Mucosa of stomach (tissue), 1 donor: ENCODE data around the gene CD82.
A peak's percentile ranks its signal among the peaks of the same experiment; 100 is the strongest.

Experiments
- H3K27me3 ChIP-seq: one replicate; pipeline ENCODE4 v1.7.0; 2013; ENCODE audit warnings: mild to moderate bottlenecking, low read length; ENCODE audit not compliant: control insufficient read depth, insufficient read depth
- H3K36me3 ChIP-seq: one replicate; pipeline ENCODE4 v1.7.0; 2013; ENCODE audit warnings: low read length; ENCODE audit not compliant: control insufficient read depth, insufficient read depth
- H3K4me1 ChIP-seq: one replicate; pipeline ENCODE4 v1.7.0; 2013; ENCODE audit warnings: mild to moderate bottlenecking, low read length; ENCODE audit not compliant: control insufficient read depth, insufficient read depth
- H3K4me3 ChIP-seq: one replicate; pipeline ENCODE4 v1.7.0; 2013; ENCODE audit warnings: low read length
- H3K9ac ChIP-seq: one replicate; pipeline ENCODE4 v1.7.0; 2013; ENCODE audit warnings: mild to moderate bottlenecking, low read length, moderate library complexity
- H3K9me3 ChIP-seq: one replicate; pipeline ENCODE4 v1.7.0; 2013; ENCODE audit warnings: mild to moderate bottlenecking, low read length, moderate library complexity; ENCODE audit not compliant: control insufficient read depth
- donor health status: Pancreatic carcinoma.

The CD82 gene, protein sequence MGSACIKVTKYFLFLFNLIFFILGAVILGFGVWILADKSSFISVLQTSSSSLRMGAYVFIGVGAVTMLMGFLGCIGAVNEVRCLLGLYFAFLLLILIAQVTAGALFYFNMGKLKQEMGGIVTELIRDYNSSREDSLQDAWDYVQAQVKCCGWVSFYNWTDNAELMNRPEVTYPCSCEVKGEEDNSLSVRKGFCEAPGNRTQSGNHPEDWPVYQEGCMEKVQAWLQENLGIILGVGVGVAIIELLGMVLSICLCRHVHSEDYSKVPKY

DNA sequence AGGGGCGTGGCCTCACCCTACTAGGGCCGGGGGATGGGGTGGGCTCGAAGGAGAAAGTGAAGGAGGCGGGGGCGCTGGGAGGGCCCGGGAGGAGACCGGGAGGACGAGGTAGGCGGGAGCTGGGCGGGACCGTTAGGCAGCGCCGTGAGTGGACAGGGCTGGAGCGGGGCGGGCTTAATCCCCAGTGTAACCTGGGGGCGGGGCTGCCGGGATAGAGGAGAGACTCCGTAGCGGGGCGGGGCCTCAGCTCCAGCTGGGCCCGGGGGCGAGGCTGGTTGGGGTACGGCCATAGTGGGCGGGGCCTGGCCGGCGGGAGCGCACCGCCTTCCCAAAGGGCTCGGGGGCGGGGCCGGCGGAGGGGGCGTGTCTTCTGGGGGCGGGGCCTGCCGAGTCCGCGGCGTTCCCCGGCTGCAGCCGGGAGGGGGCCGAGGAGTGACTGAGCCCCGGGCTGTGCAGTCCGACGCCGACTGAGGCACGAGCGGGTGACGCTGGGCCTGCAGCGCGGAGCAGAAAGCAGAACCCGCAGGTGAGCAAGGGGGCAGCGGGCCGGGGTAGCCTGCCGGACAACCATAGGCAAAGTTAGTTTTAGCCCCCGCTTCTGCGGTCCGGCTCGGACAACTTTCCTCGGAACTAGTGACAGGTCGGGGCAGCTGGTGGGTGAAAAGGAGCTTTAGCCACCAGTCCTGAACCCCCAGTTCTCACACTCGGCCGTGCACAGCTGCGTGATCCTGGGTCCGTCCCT lies at the start of gene CD82:
Gene CD82 (plus strand): TSS at position 453 of the 742 bp plus-strand sequence. CDS start 29,000 bp downstream, outside the sequence.
- Histone ChIP-seq H3K4me1 (peaks cover 61% of the 10 kb centered on the region), H3K36me3 (no peaks in the 10 kb centered on the region), H3K9ac (peak within 1 kb of the TSS; percentile 90), H3K27me3 (no peaks in the 10 kb centered on the region), H3K4me3 (peak within 1 kb of the TSS; percentile 67), H3K9me3 (no peaks in the 10 kb centered on the region)

DNA sequence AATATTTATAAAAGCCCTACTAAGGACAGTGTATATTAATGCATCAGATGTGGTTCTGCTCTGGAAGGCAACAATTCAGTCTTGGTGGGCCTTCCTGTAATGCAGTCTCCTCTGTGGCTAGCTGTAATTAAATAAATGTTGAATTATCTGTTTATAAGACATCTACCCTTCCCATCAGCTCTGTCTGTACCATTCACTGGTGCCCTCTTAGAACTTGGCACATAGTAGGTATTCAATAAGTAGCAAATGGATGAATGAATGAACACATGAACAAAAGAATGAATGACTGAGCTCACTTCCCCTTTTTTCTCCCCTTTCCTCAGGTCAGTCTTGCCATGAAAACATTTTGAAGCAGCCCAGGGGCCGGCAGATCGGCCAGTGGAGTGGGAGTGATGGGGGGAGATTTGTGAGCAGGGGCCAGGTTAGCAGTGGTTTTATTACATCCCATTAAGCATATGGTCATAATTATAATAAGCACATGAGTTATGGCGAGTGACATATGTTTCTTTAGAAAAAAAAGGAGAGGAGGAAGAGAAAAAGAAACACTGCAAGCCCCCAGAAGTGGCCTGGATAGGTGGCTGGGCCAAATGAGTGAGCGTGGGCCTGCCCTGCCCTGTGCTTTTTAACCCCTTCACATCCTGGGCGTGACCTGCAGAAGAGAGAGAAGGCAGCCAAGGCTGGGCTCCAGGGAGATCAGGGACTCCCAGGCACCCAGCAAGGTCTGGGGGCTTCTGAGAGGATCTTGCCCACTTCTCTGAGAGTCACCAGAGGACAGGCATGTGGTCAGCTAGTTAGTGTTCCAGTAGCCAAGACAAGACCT lies 48.6 kb upstream of the CD82 start:
- H3K36me3 ChIP-seq, result no peaks in the 10 kb centered on the region
- H3K9me3 ChIP-seq, result no peaks in the 10 kb centered on the region

DNA sequence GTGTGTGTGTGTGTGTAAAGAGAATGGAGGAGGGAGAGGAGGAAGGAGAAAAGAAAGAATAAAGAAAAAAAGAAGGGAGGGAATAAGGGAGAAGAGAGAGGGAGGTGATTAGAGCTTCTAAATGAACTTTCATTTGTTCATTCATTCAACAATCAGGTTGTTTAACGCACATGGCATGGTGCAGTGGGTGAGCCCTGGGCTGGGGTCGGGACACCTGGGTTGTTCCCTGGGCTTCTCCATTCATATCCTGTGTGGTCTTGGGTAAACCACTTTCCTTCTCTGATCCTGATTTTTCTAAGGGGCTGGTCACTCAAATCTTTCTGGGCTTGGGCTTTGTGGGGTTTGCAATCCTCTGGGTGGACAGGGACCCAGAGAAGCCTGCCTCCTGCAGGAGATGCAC lies 47.9 kb upstream of the CD82 start:
- Histone ChIP-seq H3K27me3 (peaks cover 3% of the 10 kb centered on the region), H3K36me3 (no peaks in the 10 kb centered on the region), H3K4me1 (no peaks in the 10 kb centered on the region), H3K4me3 (no peak overlapping the region), H3K9me3 (no peaks in the 10 kb centered on the region), H3K9ac (no peak overlapping the region)

More for the DNA sequence above, 48.6 kb upstream of the CD82 start:
- Histone ChIP-seq H3K4me3 (no peak overlapping the region), H3K4me1 (no peaks in the 10 kb centered on the region), H3K27me3 (peaks cover 3% of the 10 kb centered on the region), H3K9ac (no peak overlapping the region)

DNA sequence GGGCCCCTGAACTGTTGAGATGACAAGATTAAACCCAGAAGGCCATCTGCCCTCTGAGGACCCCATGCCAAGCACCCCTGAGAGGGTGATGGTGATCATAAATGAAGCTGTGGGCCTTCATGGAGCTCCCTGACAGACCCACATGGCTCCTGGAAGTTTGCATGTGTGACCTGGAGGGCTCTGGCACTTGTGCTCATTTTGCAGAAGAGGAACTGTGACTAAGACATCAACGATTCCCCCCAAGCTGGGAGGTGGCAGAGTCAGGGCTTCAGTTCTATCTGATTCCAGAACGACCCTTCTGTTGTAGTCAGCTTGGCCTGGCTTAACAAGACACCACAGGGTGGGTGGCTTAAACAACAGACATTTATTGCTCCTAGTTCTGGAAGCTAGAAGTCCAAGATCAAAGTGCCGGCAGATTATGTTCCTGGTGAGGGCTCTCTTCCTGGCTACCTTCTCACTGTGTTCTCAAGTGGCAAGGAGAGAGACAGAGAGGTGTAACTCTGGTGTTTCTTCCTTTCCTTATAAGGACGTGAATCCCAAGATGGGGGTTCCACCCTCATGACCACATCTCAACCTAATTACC lies 46.4 kb upstream of the CD82 start:
- Histone ChIP-seq H3K4me3 (no peak overlapping the region), H3K9ac (no peak overlapping the region), H3K4me1 (no peaks in the 10 kb centered on the region), H3K36me3 (no peaks in the 10 kb centered on the region), H3K27me3 (peaks cover 3% of the 10 kb centered on the region), H3K9me3 (no peaks in the 10 kb centered on the region)

DNA sequence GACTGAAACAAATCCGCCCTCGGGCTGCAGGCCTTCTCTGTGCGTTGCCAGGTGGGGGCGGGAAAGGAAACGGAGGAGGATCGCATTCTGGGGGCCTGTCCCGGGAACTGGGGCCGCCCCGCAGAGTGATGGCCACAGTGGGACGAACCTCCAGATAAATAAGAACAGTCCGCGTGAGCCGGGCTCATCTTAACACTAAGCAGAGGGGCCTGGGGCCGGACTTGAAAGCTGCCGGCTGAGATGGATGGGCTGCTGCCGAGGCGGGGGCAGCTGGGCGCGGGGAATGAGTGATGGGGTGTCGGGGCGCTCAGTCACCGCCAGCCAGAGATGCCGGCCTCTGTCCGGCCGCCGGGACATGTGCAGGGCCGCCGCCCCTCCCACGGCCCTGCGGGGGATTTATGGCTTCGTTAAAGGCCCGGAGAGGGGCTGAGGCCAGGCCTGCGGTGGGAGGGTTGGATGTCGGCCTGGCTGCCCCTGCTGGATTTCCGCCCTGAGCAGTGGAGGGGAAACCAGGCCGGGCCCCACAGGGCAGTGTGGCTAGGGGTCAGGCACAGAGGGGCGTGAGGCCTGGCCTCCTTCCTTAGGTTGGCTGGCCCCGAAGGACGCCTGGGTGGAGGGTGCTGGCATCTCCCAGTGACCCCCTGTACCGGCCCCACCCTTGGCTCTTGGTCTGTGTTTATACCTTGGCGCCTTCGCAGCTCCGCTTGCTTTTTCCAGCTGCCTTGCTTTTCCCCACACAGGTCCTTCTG lies 45.3 kb upstream of the CD82 start:
- Histone ChIP-seq H3K4me1 (no peaks in the 10 kb centered on the region), H3K27me3 (peaks cover 3% of the 10 kb centered on the region), H3K36me3 (no peaks in the 10 kb centered on the region), H3K9me3 (no peaks in the 10 kb centered on the region), H3K9ac (no peak overlapping the region), H3K4me3 (no peak overlapping the region)

DNA sequence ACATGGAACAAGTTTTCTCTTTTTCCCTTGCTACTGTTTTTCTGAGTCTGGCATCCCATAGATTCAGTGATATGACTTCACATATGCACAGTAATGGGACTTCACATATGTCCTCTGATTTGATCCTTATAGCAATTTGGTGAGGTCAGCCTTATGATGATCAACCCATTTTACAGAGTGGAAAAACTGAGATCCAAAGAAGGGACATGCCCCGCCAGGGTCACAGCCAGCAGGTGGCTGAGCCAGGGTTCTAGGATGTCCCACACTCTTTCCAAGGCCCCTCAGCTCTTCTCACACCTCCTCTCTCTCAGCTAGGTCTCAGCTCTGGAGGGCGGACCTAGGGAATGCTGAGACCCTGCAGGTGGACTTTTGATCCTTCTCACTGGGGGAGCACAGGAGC lies 44.3 kb upstream of the CD82 start:
- no peaks in the 10 kb centered on the region for H3K4me1 ChIP-seq
- H3K27me3 ChIP-seq, result peaks cover 3% of the 10 kb centered on the region
- H3K36me3 ChIP-seq, result no peaks in the 10 kb centered on the region
- H3K9ac ChIP-seq, result no peak overlapping the region
- no peak overlapping the region for H3K4me3 ChIP-seq
- H3K9me3 ChIP-seq, result no peaks in the 10 kb centered on the region

DNA sequence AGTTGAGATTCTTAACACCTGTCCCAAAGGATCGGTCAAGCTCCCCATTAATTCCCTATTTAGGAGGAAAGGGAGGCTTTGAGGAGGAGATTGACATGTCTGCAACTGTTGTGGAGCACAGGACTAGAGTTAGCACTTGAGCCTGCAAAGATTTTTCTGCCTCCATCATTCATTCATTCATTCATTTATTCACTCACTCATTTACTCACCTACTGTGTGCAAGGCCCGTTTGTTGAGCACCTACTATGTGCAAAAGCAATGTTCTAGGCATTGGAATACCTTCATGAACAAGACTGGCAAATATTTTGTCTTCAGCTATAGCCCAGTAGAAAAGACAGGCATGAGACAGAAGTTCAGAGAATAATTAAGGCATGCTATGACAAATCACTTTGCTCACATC lies 43.2 kb upstream of the CD82 start:
- H3K4me1 ChIP-seq, result no peaks in the 10 kb centered on the region
- H3K4me3 ChIP-seq, result no peak overlapping the region
- H3K9ac ChIP-seq, result no peak overlapping the region
- peaks cover under 1% of the 10 kb centered on the region for H3K27me3 ChIP-seq
- no peaks in the 10 kb centered on the region for H3K9me3 ChIP-seq
- no peaks in the 10 kb centered on the region for H3K36me3 ChIP-seq

DNA sequence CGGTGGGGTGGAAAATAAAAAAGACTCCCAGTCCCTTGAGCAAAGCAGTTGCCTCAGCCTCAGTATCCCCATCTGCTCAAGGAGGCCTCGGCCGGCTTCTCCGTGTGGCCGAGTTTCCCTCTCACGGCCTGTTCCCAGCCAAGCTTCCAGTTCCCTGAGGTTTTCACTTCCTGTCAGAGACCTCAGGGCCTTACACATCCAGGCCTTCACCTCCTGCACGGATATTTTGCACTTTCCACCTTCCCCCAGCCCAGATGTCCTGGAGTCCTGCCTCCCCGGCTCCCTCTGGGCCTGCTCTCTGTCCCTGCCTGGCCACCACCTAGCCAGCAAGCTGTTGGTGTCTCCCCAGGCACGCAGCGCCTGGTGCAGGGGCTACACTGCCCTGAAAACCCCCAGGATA lies 41.1 kb upstream of the CD82 start:
- Histone ChIP-seq H3K9ac (no peak overlapping the region), H3K9me3 (no peaks in the 10 kb centered on the region), H3K27me3 (no peaks in the 10 kb centered on the region), H3K4me3 (no peak overlapping the region), H3K4me1 (no peaks in the 10 kb centered on the region), H3K36me3 (no peaks in the 10 kb centered on the region)

DNA sequence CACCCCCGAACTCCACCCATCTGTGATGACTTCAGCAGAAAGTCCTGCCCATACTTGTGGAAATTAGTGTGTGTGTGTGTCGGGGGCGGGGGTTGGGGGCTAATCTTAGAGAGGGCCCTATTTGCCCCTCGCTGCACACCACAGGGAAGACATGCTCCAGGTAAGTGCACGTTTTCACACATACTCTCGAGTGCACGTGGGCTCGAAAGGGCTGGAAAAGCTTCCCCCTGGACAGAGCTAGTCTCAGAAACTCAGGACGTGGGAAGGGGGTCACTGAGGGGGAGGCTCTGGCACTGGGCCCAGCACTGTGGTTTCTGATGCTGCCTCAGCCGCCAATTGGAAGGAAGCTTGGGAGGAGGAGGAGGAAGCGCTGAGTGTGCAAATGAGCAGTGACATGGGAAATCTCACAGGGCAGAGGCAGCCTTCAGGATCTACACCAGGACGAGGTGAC lies 40.7 kb upstream of the CD82 start:
- no peaks in the 10 kb centered on the region for H3K9me3 ChIP-seq
- H3K4me1 ChIP-seq, result no peaks in the 10 kb centered on the region
- no peaks in the 10 kb centered on the region for H3K36me3 ChIP-seq
- no peak overlapping the region for H3K4me3 ChIP-seq
- no peaks in the 10 kb centered on the region for H3K27me3 ChIP-seq
- no peak overlapping the region for H3K9ac ChIP-seq

DNA sequence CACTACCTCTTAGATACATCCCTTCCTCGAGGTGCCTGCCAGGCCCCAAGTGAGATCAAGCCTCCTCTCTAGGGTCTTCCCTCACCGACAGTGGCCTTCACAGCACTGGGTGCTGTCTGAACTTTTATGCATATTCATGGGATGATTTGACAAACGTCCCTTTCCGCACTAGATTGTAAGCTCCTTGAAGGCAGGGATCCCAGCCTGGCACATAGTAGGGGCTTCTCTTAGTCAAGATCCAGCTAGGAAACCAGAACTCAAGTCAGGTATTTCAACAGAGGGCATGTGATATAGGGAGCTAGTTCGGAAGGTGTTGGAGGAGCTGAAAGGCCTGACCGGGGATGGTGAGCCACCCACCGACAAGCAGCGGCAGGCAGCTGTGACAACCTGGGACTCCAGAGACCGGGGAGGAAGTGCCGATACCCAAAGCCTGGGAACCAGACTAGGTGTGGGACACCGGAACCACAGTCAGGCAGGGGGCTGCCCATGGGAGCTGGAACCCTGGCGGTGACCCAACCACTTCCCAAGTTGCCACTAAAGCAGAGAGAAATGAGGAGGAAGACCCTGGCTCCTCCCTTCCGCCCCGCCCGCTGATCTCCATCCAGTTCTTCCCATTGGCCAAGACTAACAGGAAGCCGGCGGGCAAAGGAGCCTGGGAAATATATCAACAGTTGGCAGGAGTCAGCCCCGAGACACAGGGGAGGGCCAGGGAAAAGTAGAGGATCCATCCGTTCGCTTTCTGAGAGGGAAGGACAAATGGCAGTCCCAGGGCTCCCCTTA lies 39.8 kb upstream of the CD82 start:
- no peak overlapping the region for H3K9ac ChIP-seq
- H3K27me3 ChIP-seq, result no peaks in the 10 kb centered on the region
- no peaks in the 10 kb centered on the region for H3K4me1 ChIP-seq
- H3K4me3 ChIP-seq, result no peak overlapping the region
- H3K9me3 ChIP-seq, result no peaks in the 10 kb centered on the region
- no peaks in the 10 kb centered on the region for H3K36me3 ChIP-seq

DNA sequence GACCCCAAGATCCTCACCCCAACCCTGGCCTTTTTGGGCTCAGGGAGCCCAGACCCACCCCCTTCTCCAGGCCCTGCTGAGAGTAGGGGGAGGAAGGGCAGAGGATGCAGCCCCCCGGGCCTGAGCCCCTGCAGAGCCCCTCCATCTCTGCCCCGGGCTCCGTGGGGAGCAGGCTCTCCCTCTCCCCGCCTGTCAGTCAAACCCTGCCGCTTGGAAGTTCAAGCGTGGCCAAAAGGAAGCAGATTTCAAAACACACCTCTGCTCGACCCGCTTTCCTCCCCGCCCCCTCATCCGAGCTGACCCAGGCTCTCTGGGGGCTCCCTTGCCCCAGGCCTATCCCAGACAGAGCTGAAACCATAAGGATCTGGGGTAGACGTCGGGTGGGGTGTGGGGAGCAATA lies 39.0 kb upstream of the CD82 start:
- Histone ChIP-seq H3K4me1 (no peaks in the 10 kb centered on the region), H3K9me3 (no peaks in the 10 kb centered on the region), H3K4me3 (no peak overlapping the region), H3K36me3 (no peaks in the 10 kb centered on the region), H3K9ac (no peak overlapping the region), H3K27me3 (no peaks in the 10 kb centered on the region)
